ENCODE data around the gene CORT. TPM values are rescaled to one million over a fixed set of nuclear protein-coding genes. Genes with fewer than 3 reads are reported as not detected.

Gene CORT
- total and polyA plus RNA-seq, 10 of the 15 experiments (the other 5 are each of a cell fraction or from before 2014, with no cell fraction given): 0.09 to 0.49 (median 0.23) TPM; not detected in 1

DNA sequence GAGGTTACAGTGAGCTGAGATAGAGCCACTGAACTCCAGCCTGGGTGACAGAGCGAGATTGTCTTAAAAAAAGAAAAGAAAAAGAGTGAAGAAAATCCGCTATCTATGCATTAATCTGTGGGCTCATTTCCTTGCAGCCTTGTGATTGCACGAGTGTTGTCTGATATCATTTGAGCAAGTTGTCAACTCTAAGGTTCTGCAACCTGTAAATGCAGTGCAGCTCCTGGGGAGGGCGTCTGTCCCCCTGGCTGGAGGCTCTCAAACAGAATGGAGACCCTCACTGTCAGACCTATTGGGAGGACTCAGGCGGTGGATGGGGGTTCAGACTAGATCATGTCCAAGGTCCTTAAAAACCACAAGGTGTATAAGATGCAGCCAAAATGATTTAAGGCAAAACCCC is 6.2 kb downstream of the CORT start:
- ATAC-seq (no peak), FAIRE-seq (no peak), DNase-seq (ENCODE audit: low read depth, low spot score) (no peak)
- no peaks in the 10 kb centered on the region for H4K20me1 ChIP-seq (ENCODE audit: control insufficient read depth, insufficient read depth)
- RAD21 ChIA-PET (ENCODE audit: unreplicated experiment): interaction anchor here (0.5 to 1.9 kb wide), 4 partner anchors 22 to 654 kb away, joined by 3 to 6 read pairs (median 4); no protein-coding TSS in a partner anchor
- in situ Hi-C loops (cut with MboI): no loop called here
- no peaks in the 10 kb centered on the region for H3K36me3 ChIP-seq (ENCODE audit: control insufficient read depth in 2 of 2, insufficient read depth in 2 of 2, low read length in 1 of 2)
- H3K4me3 ChIP-seq: no peak overlapping the region
- H3K4me1 ChIP-seq (ENCODE audit: control insufficient read depth, insufficient read depth, low read length): no peaks in the 10 kb centered on the region; the same call in 1 of the 2 replicates
- H2AFZ ChIP-seq (ENCODE audit: control insufficient read depth, low read depth, low read length): no peak overlapping the region
- no peaks in the 10 kb centered on the region for H3K79me2 ChIP-seq (ENCODE audit: control insufficient read depth, insufficient read depth, low read length)
- SMC1A ChIA-PET (ENCODE audit: uncharacterized antibody, unreplicated experiment): interaction anchor here (0.7 to 1.6 kb wide), 4 partner anchors 22 to 671 kb away, joined by 3 to 6 read pairs (median 3); no protein-coding TSS in a partner anchor
- H3K27me3 ChIP-seq (replicated peaks in 1 of 2; ENCODE audit: control insufficient read depth in 2 of 2, insufficient read depth in 2 of 2, low read length in 1 of 2): no peaks in the 10 kb centered on the region
- TF ChIP-seq TAF1 (IDR thresholded peaks at IDR 0.05; ENCODE audit: borderline replicate concordance, low read depth, low read length) (no peak), NBN (IDR thresholded peaks at IDR 0.05) (no peak), ATF2 (IDR thresholded peaks at IDR 0.05; ENCODE audit: low read length) (no peak), CHD2 (IDR thresholded peaks at IDR 0.05; ENCODE audit: borderline replicate concordance, low read depth, low read length) (no peak), GATAD2B (conservative IDR thresholded peaks at IDR 0.05; ENCODE audit: low read depth) (no peak), HCFC1 (IDR thresholded peaks at IDR 0.05; ENCODE audit: low read length) (no peak), POU2F2 (IDR thresholded peaks at IDR 0.05; ENCODE audit: borderline replicate concordance, low read depth, low read length) (no peak), KDM1A (IDR thresholded peaks at IDR 0.05; ENCODE audit: borderline replicate concordance) (no peak), SRF (IDR thresholded peaks at IDR 0.05; ENCODE audit: low read depth in 2 of 2, low read length in 2 of 2) (no peak), MTA3 (IDR thresholded peaks at IDR 0.05; ENCODE audit: borderline replicate concordance, low read length) (no peak), EGR1 (IDR thresholded peaks at IDR 0.05; ENCODE audit: borderline replicate concordance in 1 of 2, low read depth in 2 of 2, low read length in 2 of 2) (no peak), BCL11A (IDR thresholded peaks at IDR 0.05; ENCODE audit: low read depth, low read length) (no peak), IKZF1 (conservative IDR thresholded peaks at IDR 0.05) (no peak), ZBTB33 (IDR thresholded peaks at IDR 0.05) (no peak), BHLHE40 (IDR thresholded peaks at IDR 0.05; ENCODE audit: borderline replicate concordance in 1 of 2, low read depth in 2 of 2, low read length in 1 of 2) (no peak), ZNF622 (IDR thresholded peaks at IDR 0.05) (no peak)
- CTCF ChIA-PET: interaction anchor here (0.8 to 1.3 kb wide), 3 partner anchors 19 to 39 kb away, joined by 4 to 8 read pairs (median 4); partner anchors contain the start of gene CENPS
- intact Hi-C loops (cut with micrococcal nuclease; ENCODE audit: unreplicated experiment): no loop called here
- no peak overlapping the region for H3K4me2 ChIP-seq (ENCODE audit: control insufficient read depth, insufficient read depth)
- no TSS peak for BruUV-seq (replicated peaks)
- POLR2A ChIA-PET: interaction anchor here (0.6 to 1.2 kb wide), 2 partner anchors 10 to 25 kb away, joined by 3 read pairs; no protein-coding TSS in a partner anchor
- no peak overlapping the region for H3K27ac ChIP-seq (ENCODE audit: control insufficient read depth, insufficient read depth)
- H3K9me3 ChIP-seq (replicated peaks; ENCODE audit: control insufficient read depth, insufficient read depth, low read length): no peaks in the 10 kb centered on the region; the same call in 2 of the 3 replicates
- H3K9ac ChIP-seq (ENCODE audit: control insufficient read depth, insufficient read depth, low read length): no peak overlapping the region
- WGBS (ENCODE audit: insufficient coverage, insufficient replicate concordance, low lambda C conversion rate, missing lambda C conversion rate): 94% methylated on average over 5 of the region's 5 CpGs
